ENCODE data around the gene SGF29.
"Not testable (repeated sequence)": the region's sequence is repeated elsewhere in the genome, so short reads cannot be mapped to it uniquely, and the experiment has no call there.

Gene SGF29

DNA sequence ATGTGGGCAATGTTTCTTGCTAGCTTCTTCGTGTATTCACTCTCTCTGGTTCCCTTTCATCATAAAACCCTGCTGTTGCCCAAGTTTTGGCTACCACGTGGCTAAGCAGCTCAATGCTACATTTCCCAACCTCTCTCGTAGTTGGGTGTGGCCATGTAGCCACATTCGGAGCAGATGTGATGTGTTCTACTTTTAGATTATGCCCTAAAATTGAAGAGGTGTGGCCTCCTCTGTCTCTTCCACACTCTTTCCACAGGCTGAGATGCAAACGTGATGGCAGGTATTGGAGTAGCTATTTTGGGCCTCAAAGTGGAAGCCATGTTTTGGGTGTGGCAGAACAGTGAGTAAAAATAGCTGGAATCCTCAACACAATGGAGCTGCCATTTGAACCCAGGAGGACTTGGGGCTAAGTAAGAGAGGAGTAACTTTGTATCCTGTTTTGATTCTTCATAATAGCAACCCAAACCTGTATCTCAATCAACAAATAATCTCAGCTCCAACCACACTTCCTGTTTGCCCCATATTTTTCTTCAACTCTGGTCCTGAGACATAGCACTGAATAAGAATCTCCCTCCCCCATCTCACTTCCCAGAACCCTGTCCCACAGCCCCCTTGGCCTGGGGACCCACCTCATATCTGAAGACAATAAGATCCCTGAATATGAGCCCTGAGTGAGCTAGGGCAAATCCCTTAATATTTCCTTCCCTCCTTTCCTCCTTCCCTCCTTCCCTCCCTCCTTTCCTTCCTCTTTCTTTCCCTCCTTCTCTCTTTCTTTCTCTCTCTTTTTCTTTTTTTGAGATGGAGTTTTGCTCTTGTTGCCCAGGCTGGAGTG, 19.0 kb upstream of the SGF29 start:
- peak in 2 of 5 experiments; percentile 20 to 72 for DNase-seq

GRCh38 chr16:28537076-28537475, 16.6 kb upstream of the SGF29 start:
- no peak for DNase-seq

GRCh38 chr16:28537964-28538732, 15.6 kb upstream of the SGF29 start:
- DNase-seq: no peak

GRCh38 chr16:28538733-28539596, 14.8 kb upstream of the SGF29 start, which contains the start of gene NUPR1:
NUPR1 (minus strand) TSS chr16:28538974; CDS start chr16:28538907, 67 bp downstream.
- no peak for DNase-seq

DNA sequence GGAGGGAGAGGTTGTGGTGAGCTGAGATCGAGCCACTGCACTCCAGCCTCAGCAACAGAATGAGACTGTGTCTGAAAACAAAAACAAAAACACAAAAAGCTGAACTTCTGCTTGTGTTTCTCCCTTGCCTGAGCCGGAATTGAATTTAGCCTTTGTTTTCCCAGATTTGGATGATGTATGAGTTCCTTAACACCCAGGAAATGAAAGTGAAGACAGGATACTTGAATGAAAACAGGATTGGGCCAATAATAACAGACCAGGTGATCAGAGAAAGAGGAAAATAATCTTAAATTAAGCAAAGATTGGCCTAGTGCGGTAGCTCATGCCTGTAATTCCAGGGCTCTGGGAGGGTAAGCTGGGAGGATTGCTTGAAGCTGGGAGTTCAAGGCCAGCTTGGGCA, 13.4 kb upstream of the SGF29 start:
- no peak for DNase-seq

DNA sequence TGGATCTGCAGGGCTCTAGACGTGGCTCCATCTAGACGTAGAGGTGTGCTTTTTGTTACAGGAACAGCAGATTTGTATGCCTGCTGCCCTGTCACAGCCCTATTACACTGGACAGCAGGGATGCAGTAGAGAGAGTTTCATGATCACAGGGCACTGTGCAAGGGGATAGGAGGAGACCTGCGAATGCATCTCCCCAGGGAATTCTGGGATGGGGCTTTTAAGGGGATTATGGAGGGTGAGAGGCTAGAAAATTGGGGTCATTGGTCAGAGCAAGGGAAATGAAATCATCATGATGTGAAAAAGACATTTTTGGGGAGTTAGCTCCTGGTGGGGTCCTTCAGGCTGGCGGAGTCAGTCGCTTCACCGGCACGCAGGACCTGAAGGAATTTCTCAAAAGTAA, 11.1 kb upstream of the SGF29 start:
- no peak for DNase-seq

DNA sequence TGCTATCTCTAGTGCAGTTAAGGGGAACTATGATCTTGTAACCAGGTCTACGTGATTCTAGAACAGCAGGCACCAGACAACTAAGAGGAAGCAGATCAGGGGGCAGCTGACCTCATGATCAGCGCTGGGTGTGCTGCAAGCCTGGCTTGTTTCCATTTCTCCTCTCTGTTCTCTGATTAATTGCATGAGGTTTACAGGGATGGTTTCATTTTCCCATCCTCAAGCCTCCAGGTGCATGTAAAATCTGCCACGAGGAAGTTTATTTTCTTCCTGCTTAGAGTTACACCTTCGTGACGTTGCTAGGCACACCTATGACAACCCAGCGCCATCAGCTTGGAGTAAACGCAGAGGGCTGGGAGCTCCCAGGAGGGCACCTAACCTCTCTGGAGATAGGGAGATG, 10.6 kb upstream of the SGF29 start:
- DNase-seq: no peak

GRCh38 chr16:28544998-28545397, 8.7 kb upstream of the SGF29 start:
- DNase-seq: no peak

- DNase-seq: not testable (repeated sequence)
Observed at GRCh38 chr16:28545964-28546363, 7.8 kb upstream of the SGF29 start.

DNA sequence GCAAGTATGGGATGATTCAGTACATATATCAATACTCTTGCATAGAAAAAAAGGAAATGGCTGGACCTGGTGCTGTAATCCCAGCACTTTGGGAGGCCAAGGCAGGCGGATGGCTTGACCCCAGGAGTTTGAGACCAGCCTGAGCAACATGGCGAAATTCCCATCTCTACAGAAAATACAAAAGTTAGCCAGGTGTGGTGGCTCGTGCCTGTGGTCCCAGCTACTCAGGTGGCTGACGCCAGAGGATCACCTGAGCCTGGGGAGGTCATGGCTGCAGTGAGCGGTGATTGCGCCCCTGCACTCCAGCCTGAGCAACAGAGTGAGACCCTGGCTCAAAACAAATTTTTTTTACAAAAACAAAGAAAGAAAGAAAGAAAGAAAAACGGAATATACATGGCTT, 7.1 kb upstream of the SGF29 start:
- DNase-seq: no peak

DNA sequence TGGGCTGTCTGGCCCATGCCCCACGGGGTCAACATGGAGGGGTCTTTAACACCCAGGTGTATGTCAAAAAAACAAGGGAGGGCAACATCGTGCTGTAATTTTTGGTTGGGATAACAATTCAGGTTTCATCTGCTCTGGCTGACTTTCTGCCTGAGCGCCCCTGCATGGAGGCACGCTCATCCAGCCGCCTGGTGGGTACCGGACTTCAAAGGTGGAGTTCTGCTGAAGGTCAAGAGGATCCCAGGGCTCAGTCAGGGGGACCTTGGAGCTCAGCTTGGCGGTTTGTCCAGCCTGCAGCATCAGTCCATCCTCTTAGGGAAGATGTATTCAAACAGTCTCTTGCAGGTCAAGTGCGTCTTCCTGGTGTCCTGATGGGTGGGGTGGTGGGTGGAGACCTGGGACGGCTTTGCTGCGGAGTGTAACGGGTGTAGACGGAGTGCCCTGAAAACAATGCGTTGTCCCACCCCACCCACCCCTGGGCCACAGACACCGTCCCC, 5.4 kb upstream of the SGF29 start:
- DNase-seq: no peak

GRCh38 chr16:28549301-28549899, 4.3 kb upstream of the SGF29 start:
- peak in 1 of 5 experiments; percentile 57 for DNase-seq

- DNase-seq: peak in 1 of 5 experiments; percentile 22
Observed at GRCh38 chr16:28554634-28555423, 1.1 kb downstream of the SGF29 start.

DNA sequence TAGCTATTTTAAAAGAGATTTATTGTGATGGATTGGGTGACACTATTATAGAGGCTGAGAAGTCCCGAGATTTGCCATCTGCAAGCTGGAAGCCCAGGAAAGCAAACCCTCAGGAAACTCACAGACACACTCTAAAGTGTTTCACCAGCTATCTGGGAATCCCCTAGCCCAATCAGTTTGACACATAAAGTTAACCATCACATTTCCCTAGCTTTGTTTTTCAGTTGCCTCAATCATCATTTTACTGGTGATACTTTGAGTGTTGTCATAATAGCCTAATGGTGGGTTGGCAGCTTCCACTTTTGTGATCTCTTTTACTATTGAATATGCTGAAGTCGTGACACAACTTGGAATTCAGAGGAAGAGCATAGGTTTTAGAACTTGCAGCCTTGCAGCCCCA, 1.8 kb downstream of the SGF29 start:
- DNase-seq: peak in 1 of 5 experiments; percentile 42

GRCh38 chr16:28556914-28557320, 3.2 kb downstream of the SGF29 start:
- no peak for DNase-seq

DNA sequence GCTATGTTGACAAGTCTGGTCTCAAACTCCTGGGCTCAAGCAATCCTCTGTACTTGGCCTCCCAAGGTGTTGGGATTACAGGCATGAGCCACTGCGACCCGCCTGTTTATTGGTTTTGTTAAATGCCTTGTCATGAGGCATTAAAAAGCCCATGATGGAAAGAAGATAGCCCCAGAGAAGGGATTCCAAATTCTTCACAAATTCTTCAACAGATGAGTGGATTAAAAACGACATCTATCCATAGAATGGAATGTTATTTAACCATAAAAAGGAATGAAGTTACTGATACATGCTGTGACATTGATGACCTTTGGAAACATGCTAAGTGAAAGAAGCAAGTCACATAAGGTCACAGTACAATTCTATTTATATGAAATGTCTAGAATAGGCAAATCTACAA, 4.7 kb downstream of the SGF29 start:
- no peak for DNase-seq

DNA sequence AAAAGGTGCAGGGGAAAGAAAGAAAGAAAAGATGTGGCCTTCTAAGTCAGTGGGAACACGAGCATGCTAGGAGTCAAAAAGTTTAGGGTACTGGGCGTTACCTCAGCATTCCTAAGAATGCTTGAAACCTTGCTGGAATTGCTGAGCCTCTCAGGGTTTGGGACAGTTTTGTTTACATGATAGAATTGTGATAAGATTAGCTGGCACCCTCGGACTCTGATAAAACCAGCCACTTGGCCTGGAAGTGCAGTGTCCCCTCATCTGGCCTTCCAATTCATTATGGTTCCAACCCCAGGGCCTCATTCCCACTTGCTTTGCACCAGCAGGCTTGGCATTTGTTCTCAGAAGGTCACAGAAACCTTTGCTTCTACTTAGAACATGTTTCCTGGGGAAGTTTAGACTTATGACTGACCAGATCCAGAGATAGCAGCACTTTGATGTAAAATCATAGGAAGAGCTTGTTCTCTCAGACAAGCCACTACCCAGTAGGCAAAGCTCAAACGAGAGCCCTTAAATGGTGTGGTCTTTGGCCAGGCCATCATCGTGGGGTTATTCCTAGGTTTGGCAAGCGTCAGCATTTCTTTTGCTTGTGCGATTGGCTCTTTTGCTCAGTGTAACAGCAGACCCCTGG, 8.0 kb downstream of the SGF29 start:
- no peak for DNase-seq

- no peak for DNase-seq
Observed at GRCh38 chr16:28562199-28562598, 8.5 kb downstream of the SGF29 start.

- DNase-seq: no peak
Observed at GRCh38 chr16:28563218-28563617, 9.5 kb downstream of the SGF29 start.

DNA sequence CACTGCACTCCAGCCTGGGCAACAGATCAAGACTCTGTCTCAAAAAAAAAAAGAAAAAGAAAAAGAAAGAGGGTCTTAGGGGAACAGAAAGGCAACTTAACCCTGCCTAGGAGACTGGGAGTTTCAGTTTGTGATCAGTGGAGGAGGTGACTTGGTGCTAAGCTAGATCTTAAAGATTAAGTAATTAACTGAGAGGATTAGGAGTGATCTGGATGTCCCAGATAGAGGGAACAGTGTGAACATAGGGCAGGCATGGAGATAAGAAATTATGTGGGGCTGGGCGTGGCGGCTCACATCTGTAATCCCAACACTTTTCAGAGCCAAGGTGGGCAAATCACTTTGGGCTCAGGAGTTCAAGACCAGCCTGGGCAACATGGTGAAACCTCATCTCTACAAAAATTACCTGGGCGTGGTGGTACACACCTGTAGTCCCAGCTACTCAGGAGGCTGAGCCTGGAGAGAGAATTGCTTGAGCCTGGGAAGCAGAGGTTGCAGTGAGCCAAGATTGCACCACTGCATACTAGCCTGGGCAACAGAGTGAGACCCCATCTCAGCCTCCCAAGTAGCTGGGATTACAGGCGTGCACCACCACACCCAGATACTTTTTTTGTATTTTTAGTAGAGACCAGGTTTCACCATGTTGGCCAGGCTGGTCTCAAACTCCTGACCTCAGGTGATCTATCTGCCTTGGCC, 12.7 kb downstream of the SGF29 start:
- DNase-seq: not testable (repeated sequence)
